Measurements from ENCODE around the gene MSMB. TPM values are rescaled to one million over a fixed set of nuclear protein-coding genes. Genes with fewer than 3 reads are reported as not detected.

MSMB gene
- total and polyA plus RNA-seq, 9 of the 15 experiments (the other 6 are each of a cell fraction or from before 2014, with no cell fraction given) = 0.21 to 0.60 TPM; not detected in 7

DNA sequence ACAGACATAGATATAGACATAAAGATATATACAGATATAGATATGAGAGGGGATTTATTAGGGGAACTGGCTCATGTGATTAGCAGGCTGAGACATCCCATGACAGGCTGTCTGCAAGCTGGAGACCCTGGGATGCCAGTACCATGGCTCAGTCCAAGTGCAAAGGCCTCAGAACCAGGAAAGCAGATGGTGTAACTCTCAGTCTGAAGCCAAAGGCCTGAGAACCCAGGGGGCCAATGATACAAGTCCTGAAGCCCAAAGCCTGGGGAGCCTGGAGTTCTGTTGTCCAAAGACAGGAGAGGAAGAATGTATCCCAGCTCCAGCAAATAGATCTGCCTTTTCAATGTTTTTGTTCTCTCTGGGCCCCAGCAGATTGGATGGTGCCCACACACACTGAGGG is 21.1 kb downstream of the MSMB start (continued):
- TF ChIP-seq ZNF263 (CRISPR knock-in tag; IDR thresholded peaks at IDR 0.05; ENCODE audit: borderline replicate concordance) (no peak), HMG20B (CRISPR knock-in tag; IDR thresholded peaks at IDR 0.05) (no peak), PML (IDR thresholded peaks at IDR 0.05; ENCODE audit: low read length) (no peak), ZNF232 (CRISPR knock-in tag; IDR thresholded peaks at IDR 0.05) (no peak), ETV6 (IDR thresholded peaks at IDR 0.05; ENCODE audit: borderline replicate concordance in 1 of 2, low read depth in 2 of 2, low read length in 1 of 2) (no peak), ETV6 (CRISPR knock-in tag; IDR thresholded peaks at IDR 0.05; ENCODE audit: borderline replicate concordance) (no peak), ESRRA (IDR thresholded peaks at IDR 0.05; ENCODE audit: borderline replicate concordance, low read depth) (no peak)
- TF ChIP-seq, protein P1, sequence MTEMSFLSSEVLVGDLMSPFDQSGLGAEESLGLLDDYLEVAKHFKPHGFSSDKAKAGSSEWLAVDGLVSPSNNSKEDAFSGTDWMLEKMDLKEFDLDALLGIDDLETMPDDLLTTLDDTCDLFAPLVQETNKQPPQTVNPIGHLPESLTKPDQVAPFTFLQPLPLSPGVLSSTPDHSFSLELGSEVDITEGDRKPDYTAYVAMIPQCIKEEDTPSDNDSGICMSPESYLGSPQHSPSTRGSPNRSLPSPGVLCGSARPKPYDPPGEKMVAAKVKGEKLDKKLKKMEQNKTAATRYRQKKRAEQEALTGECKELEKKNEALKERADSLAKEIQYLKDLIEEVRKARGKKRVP (CRISPR knock-in tag; IDR thresholded peaks at IDR 0.05) = no peak
- TF ChIP-seq, protein P2, sequence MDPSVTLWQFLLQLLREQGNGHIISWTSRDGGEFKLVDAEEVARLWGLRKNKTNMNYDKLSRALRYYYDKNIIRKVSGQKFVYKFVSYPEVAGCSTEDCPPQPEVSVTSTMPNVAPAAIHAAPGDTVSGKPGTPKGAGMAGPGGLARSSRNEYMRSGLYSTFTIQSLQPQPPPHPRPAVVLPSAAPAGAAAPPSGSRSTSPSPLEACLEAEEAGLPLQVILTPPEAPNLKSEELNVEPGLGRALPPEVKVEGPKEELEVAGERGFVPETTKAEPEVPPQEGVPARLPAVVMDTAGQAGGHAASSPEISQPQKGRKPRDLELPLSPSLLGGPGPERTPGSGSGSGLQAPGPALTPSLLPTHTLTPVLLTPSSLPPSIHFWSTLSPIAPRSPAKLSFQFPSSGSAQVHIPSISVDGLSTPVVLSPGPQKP (CRISPR knock-in tag; IDR thresholded peaks at IDR 0.05) = no peak
- TF ChIP-seq, protein P3, sequence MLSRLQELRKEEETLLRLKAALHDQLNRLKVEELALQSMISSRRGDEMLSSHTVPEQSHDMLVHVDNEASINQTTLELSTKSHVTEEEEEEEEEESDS (CRISPR knock-in tag; IDR thresholded peaks at IDR 0.05) = no peak
